HPDE6-E6E7 (cell line): ENCODE data around the gene SLC16A12.
A peak's percentile ranks its signal among the peaks of the same experiment; 100 is the strongest.
"Not testable (repeated sequence)": the region's sequence is repeated elsewhere in the genome, so short reads cannot be mapped to it uniquely, and the experiment has no call there.

Source experiments
- DNase-seq: peaks from one replicate; pipeline ENCODE4 v3.0.0; 2011; ENCODE audit warnings: missing footprints; ENCODE audit errors: extremely low spot score

Gene SLC16A12

DNA sequence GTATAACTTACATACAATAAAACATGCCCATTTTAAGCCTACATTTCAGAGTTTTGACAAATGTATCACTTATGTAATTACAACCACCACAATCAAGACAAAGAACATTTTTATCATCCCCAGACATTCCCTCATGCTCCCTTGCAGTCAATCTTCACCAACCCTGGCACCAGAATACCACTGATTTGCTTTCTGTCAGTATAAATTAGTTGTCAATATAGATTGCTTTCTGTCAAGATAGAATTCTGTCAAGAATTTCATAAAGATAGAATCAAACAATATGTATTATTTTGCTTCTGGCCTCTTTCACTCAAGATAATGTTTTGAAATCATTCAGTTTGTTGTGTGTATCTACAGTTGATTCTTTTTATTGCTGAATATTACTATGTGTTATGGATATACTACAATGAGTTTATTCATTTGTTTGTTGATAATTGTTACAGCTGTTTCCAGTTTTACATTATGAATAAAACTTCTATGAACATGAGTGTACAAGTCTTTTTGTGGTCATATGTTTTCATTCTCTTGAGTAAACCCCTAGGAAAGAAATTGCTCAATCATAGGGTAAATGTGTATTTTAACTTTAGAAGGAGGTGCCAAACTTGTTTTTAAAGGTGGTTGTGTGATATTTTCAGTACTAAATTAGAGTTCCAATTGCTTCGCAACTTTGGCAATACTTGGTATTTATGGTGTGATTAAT lies 64.1 kb downstream of the SLC16A12 start:
- no peak for DNase-seq

DNA sequence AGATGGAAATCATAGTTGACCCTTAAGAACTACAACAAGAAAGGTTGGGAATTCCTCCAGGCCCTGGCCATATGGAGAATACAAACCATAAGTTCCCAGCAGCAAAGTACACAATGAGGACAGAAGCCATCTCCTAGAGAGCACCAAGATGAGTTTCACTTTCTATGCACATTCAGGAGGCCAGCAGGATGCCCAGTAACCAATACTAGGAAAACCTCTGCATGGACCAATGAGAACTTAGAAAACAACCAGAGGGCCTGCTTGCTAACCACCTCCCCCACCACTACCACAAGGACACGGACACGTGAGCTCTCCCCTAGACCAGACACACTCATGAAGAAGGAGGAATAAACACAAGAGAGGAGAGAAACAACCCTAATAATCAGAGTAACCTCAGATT lies 64.8 kb downstream of the SLC16A12 start:
- no peak for DNase-seq

DNA sequence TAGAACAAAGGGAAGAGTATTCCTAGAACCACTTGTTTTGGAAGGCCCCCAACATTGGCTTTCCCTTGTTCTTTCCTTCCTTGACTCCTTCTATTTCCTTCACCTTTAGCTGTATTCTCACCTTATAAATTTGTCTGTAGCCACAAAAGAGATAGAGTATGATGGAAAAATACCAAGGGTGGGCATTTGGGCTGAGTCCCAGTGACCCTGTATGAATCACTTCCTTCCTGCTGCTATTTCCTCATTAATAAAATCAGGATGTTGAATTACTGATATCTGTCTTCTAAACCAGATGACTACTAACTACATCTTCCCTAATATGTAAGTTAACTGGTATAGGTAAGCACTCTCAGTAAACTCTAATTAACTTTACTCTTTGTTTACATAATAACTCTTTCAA lies 65.9 kb downstream of the SLC16A12 start:
- DNase-seq: no peak

DNA sequence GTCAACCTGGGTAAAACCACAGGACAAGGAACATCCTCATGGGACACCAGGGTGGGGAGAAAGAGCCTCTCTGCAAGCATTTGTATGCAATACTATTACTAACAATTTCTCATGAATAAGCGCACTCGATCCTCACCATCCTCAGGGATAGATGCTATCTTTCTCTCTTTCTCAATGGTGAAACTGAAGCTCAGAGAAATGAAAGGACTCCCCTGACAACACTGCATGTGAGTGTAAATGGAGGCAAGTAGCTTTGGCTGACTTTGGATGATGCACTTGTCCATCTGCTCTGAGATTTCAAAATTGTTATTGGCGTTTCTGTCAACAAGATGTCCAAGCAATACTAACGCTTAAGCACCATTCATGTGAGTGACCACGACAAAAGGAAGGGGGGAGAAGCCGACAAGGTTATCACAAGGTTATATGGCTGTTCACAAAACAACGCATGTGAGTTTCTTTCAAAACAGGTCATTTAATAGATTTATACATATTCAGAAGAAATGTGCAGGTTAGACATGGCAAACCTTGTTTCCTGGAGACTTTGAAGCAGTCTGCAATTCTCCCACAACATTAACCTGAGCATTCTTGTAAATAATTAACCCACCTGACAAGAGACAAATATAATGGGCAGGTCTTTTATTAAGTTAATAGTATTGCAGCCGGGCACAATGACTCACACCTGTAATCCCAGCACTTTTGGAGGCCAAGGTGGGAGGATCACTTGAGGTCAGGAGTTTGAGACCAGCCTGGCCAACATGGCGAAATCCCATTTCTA lies 67.0 kb downstream of the SLC16A12 start:
- DNase-seq: no peak

DNA sequence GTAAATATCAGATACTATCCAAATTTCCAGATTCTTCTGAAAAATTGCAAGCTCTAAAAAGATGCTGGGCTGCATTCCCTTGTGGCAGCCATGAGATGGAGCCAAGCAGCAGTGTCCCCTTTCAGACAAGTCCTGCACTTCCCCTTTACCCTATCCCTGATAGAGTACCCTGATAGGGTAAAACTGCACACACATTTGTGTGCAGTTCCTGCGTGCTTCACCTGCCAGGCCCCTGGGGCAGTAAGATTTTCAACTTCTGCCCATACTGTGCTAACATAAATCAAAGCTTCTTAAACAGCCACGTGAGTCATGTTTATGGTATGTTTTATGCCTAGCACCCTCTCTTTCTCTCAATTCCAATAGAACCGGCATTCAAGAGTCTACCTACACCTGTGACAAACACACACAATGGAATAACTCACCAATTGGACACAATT lies 68.8 kb downstream of the SLC16A12 start:
- DNase-seq: peak; percentile 22

DNA sequence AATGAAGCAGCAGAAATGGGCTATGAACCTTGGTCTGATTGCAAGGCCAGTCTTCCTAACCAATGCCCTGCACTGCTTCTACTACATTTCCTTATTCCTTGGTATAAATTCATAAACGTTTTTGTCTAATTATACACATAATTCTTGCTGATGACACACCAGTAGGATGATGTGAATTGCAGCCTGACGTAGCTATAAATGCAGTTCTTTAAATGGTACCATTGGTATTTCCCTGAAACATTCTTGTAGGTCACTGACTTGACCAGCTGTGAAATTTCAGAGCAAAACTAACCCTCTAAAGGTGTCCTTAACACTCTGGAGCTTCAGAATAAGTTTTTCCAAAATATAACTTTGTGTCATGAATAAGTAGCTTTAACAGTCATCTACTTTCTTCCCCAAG lies 70.2 kb downstream of the SLC16A12 start:
- DNase-seq: no peak

DNA sequence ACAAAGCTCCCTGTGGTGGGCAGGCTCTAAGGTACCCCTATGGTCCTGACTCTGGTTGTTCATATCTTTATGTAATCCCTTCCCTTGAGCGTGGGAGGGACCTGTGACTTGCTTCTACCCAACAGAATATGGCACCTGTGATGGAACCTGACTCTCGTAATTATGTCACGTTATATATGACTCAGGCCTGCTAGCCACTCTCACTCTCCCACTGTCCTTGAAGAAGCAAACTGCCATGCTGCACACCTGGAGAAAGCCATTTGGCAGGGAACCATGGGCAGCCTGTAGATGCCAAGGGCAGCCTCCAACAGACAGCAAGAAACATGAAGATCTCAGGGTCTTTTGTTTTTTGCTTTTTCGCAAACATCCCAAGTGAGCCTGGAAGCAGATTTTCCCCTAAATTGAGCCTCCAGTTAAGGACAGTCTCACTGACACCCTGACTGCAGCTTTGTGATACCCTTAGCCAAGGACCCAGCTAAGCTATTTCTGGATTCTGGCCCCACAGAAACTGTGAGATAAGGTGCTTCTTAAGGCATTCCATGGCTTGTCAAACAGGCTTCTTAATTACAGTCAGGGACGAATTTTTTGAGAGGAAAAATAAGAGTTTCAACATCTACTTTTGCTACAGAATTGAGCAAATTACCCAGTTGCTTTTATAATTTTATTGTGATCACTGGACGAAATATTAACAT lies 71.4 kb downstream of the SLC16A12 start:
- DNase-seq: no peak

DNA sequence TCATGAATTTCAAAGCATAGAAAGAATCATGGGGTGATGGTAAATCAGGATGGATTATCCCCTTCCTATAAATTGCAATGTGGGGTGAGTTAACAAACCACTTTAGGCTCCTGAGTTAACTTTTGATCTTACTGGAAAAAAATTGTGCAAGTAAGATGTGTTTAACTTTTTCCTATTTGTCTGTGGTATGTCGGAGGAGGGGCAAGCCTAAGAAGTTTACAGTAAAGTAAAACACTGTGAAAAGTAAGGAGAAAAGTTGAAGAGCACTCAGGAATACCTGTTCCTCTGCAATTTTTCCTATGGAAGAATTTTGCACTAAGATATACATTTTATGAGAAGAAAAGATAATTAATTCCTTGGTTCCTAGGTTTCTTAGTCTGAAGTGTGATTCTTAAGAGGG lies 76.6 kb downstream of the SLC16A12 start:
- no peak for DNase-seq

DNA sequence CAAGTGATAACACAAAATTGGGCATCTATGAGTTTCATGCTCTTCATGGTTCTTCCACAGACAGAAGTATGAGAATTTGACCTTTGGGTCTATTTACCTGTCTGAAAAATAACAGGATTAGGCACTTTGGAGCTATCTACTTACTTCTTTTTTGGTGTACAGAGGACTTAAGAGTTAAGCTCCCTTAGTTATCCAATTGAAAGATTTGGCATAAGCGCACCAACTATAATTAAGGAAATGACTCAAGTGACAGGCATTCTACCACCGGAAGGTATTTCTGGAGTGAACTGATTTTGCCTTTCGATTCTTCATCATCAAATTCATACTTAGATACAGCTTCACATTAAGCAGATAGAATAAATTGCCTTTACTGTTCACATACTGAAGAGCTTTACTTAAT lies 77.1 kb downstream of the SLC16A12 start:
- no peak for DNase-seq

DNA sequence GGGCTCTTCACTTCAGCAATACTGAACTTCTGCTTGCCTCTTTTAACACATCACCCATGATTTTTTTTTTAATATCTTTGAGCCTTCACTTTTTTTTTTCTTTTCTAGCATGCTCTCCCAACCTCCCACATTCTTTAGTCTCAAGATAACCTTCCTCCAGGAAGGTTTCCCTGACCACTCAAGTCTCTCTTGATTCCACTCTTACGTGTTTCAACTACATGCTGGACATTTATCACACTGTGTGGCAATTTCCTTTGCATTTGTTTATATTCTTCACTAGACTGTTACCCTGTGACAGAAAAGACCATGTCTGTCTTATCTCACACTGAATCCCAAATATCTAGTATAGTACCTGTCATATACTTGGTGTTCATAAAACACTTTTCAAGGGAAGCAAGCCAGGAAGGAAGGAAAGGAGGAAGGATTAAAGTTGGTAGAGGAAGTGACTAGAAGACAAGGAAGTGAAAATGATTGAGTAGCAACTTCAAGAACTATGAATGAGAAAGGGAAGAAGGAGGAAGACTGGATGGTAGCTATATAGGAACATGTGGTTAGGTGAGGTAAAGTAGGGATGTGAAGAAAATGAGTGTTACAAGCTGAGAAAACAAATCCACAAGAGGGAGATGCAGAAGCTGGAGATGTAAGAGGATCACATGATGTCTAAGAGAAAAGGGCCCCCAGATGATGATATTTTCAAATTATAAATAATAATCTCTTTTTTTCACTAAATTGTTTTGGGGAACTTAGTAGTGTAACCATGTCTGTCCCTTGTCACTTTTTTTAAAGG lies 80.6 kb downstream of the SLC16A12 start:
- DNase-seq: no peak

DNA sequence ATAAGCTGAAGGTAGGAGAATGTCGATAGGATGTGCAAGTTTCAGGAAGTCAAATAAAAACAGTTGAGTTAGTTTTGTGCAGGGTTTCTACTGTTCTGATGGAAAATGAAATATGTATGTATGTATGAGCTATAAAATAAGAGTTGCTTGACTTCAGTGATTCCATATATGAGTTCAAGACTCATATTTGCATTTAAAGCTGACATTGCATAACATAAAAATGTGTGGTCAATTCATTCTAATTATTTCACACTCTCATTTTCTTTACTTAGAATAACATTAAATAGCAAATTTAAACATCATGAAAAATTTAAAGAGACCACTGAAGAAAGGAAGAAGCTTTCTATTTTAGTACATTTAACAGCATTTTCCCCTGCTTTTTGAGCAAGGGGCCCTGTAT lies 83.2 kb downstream of the SLC16A12 start:
- DNase-seq: no peak

DNA sequence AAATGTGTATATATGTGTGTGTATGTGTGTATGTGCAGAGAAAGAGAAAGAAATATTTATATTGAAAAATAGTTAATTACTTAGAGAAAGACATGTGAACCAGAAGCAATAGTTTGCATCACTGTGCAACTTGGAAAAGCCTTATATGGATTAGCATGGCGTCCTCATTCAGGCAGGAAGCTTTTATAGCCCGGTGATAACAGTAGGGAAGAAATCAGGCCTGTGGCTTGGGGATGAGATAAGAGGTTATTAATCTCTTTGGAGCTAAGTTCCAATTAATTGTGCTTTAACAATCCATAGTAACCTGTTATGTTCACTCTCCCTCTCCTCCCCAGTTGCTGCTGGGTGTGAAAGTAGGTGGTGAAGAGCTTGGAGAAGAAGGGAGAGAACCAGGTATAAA lies 84.5 kb downstream of the SLC16A12 start:
- DNase-seq: no peak

DNA sequence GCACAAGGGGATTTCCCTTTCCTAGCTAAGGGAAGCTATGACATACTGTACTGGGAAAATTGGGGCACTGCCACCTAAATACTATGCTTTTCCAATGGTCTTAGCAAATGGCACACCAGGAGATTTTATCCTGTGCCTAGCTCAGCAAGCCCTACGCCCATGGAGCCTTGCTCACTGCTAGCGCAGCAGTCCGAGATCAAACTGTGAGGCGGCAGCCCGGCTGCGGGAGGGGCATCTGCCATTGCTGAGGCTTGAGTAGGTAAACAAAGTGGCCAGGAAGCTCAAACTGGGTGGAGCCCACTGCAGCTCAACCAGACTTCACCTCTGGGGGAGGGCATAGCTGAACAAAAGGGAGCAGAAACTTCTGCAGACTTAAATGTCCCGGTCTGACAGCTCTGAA lies 90.6 kb downstream of the SLC16A12 start:
- DNase-seq: not testable (repeated sequence)

DNA sequence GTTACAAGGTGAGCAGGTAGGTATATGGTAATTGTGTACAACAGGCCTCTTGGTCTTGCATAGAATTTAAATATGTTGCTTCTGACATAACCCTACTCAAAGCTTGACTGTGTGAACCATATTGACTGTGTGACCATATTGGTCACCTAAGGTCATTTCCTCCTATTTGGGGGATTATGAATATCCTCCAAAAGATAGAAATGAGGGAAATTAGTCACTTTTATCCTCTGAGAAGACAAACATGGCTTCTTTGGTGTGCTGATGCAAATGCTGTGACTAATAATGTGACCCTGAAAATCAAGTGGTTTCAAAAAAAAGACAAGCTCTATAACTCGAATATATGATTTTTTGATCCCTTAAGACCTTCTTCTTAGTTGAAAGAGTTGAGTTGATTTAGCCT lies 93.1 kb downstream of the SLC16A12 start:
- DNase-seq: no peak

DNA sequence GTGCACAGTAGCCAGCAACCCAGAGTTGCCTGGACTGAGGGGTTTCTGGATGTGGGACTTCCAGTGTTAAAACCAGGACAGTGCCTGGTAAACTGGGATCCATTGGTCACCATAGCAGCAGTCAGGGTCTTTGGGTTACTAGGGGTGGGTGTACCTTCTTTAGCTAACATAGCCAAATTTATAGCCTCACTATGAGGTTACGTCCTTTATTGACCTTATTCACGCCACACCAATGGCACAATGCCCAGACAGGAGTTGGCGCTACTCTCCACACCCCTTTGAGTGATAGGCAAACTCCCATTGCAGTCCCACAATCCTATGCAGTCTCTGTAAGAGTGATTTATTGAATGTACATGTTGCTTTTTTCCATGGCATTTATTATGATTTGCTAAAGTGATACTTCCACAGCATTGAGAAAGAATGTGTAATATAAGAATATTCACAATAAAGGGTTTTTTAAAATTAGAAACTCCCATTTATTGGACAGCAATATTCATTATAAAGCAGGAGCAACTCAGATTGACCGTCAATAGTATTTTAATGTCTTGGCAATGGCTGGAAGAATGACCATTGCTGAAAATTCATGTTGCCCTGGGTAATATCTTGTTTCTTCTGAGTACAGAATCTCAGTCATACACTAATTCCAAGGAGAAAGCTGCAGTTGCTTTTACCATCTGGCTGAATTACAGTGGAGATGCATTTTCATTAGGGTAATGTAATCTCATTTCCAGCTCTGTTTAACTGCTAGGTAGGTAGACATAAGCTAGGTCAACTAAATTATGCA lies 95.0 kb downstream of the SLC16A12 start:
- no peak for DNase-seq

DNA sequence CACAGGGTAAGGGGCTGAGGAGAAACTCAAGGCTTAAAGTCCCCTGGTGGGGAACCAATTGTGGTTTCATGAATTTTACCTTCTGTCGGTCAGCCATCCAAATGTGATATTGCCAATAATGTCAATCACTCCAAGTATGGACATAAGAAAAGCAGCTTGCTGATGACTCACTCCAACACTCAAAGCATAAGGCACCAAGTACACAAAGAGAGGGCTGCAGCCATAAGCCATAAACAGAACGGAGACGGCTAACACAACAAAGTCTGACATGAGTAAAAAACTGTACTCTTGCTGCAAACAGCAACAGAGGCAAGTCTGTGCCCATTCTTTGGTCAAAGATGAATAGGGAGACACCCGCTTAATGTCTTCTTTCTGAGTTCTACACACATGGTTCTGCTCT lies 96.9 kb downstream of the SLC16A12 start:
- DNase-seq: no peak

DNA sequence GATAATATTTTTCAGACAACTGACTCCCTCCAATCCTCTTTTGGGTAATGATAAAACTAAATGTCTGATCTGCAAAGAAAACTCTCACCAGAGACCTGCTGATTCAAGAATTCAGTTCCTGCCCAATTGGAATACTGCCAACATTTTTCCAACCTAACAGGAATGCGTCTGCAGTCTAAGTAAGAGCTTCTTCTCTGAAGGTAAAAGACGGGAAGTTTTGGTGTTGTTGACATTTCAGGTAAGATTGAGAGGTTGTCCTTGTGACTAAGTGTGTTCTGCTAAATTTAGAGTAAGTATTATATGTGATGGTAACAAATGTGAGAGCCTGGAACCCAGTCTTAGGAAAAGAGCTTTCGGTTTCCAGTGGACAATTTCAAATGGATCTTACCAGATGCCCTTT lies 103.4 kb downstream of the SLC16A12 start:
- DNase-seq: no peak

DNA sequence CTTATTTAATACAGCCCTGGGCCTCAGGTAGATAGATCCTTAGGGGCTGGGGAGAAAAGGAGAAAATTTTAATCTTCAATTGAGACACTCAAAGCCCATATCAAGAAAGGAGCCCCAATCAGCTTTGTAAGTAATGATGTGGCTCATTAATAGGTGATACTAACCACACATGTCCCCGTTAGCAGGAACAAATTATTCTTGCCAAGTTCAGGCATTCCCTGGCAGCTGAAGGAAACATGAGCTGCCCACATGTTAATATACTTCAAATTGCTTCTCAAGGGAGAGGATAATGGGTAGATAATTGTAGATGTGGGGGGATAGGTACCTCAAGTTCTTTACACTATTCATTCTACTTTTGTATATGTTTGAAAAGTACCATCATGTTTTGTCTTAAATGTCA lies 106.5 kb downstream of the SLC16A12 start:
- no peak for DNase-seq

DNA sequence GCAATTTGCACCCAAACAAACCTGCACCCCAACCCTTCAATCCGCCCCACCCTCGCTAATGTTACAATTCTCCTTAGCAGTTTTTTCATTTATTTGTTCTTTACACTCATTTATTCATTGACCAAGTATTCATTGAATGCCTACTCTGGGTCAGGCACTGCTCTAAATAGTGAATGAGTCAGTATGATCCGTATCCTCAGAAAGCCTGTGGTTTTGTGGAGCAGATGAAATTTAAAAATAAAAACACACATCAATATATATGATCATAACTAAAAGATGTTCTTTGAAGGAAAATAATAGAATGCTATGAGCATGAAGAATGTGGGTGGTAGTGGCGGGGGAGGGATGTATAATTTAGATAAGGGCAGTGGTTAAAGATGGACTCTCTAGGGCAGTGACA lies 107.8 kb downstream of the SLC16A12 start:
- no peak for DNase-seq

DNA sequence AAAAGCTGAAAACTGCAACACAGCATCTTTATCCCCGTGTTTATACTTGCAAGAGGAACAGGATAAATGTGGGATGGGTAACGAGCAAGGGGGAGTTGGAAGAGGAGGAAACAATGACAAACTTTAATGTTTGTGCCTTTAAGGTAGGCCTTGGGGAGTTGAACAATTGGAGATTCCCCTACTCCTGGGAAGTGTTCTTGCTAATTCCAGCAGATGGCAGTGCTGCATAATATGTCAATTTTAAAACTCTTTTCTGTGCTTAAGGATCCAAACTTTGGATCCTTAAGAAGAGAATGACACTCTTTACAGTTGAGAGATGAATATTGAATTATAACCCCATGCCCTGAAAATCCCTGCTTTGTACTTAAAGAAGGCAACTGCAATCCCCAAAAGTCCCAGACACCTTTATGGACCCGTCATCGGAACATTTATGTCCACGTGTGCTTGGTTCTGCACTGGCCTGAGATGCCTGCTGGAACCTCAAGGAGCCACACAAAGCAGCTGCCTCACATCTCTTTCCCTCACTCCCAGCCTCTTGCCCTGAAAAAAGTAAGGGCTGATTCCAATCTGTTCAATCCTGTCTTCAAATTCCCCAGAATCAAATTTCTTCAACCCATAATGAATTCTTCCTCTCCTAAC lies 109.0 kb downstream of the SLC16A12 start:
- no peak for DNase-seq

DNA sequence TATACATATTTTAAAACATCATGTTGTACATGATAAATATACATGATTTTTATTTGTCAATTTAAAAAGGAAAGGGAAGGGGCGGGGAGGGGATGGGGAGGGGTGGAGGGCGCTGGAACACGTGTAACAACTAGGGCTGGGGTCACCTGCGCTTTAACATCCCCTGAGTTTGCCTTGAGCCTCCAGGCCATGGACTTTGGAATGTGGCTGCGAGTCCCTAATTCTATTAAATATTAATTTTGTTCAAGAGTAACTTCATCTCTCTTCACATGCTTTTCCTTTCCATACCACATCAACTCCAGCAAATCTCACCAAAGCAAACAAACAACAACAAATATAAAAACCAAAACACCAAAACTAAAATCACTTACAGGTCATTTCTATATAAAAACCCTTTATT lies 110.4 kb downstream of the SLC16A12 start:
- no peak for DNase-seq
